HCT116 (cell line): ENCODE data around the gene GPC1.

Experiments used
- CTCF ChIP-seq, 3 experiments: fragments of 200-600 bp in 1 of 3; sonication (generic) in 1 of 3; IDR thresholded peaks in 2 of 3; conservative IDR thresholded peaks in 1 of 3; 2 replicates each; pipeline ENCODE4 v1.5.1; 2012 to 2017; ENCODE audit warnings: low read depth in 2 of 3, low read length in 2 of 3, antibody characterized with exemption in 1 of 3, borderline replicate concordance in 1 of 3, control low read depth in 1 of 3, mild to moderate bottlenecking in 1 of 3, mixed read lengths in 1 of 3, mixed run types in 1 of 3, moderate library complexity in 1 of 3; ENCODE audit not compliant: insufficient read depth in 1 of 3
- FOSL1 ChIP-seq: IDR thresholded peaks from 2 replicates; pipeline ENCODE4 v1.6.1; 2012; ENCODE audit warnings: low read depth
- POLR2A ChIP-seq: IDR thresholded peaks from 2 replicates; pipeline ENCODE4 v1.7.0; 2011; ENCODE audit warnings: borderline replicate concordance; ENCODE audit not compliant: insufficient read depth, insufficient read length; ENCODE audit errors: extremely low read depth
- POLR2AphosphoS5 ChIP-seq: IDR thresholded peaks from 2 replicates; pipeline ENCODE4 v1.6.1; 2011; ENCODE audit warnings: mild to moderate bottlenecking, low read depth, low read length, moderate library complexity
- ZFX ChIP-seq: fragments of 450-650 bp; IDR thresholded peaks from 2 replicates; pipeline ENCODE4 v1.6.1; 2017

DNA sequence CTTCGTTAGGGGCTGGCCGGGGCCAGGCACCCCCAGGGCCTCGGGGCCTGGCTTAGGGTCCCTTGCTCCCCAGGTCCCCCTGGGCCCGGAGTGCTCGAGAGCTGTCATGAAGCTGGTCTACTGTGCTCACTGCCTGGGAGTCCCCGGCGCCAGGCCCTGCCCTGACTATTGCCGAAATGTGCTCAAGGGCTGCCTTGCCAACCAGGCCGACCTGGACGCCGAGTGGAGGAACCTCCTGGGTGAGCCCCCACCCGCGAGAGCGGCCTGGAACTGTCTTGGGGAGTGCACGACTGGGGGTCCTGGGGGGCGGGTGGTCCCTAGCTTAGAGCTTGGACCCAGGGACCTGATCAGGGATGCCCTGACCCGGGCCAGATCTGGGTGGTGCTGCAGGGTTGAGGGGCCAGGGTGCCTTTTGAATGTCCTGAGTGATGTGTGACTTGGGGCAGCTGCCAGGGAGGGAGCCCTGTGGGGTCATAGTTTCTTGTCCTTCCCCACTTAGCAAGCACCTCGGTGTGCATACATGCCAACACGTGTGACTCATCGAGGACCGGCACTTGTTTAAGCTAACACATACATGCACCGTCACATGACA, 27.9 kb downstream of the GPC1 start:
- TF ChIP-seq POLR2A (no peak), POLR2AphosphoS5 (no peak), CTCF (IDR thresholded peaks at IDR 0.05 in 2 of 3, conservative IDR thresholded peaks at IDR 0.05 in 1 of 3; ENCODE audit: borderline replicate concordance in 1 of 3, insufficient read depth in 1 of 3, low read depth in 2 of 3, low read length in 2 of 3) (no peak), FOSL1 (no peak), ZFX (no peak)
